A673 (cell line): ENCODE results near the gene NRM.

Experiments used
- EZH2 ChIP-seq: fragments of 200-600 bp; sonication (generic); IDR thresholded peaks from 2 replicates; pipeline ENCODE4 v1.6.1; 2017; ENCODE audit warnings: borderline replicate concordance, low read depth, mild to moderate bottlenecking, mixed read lengths, antibody characterized with exemption, low read length; ENCODE audit not compliant: poor library complexity, severe bottlenecking
- TF ChIP-seq, protein P1 (sequence below): fragments of 300-800, 200-600 bp; sonication (generic); conservative IDR thresholded peaks from 2 replicates; pipeline ENCODE4 v1.5.1; 2017; ENCODE audit warnings: low read depth, mild to moderate bottlenecking, antibody characterized with exemption, low read length, moderate library complexity, mixed read lengths

DNA sequence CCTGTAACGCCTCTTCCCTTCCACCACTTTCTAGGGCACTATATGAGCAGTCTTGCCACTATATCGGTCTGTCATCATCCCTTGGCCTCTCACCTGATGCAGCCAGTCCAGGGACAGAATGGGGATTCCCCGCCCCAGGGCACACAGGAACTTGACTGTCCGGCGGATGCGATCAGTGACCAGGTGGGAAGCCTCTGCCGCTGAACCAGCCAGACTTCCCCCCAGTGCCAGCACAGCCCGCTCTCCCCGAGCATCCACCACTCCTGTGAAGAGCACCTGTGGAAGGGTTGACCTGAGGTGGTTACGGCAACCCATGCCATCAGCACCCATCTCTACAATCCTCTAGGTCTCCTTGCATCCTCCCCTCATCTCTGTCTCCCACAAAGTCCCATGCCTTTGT, 12.2 kb upstream of the NRM start:
- TF ChIP-seq, protein P1, sequence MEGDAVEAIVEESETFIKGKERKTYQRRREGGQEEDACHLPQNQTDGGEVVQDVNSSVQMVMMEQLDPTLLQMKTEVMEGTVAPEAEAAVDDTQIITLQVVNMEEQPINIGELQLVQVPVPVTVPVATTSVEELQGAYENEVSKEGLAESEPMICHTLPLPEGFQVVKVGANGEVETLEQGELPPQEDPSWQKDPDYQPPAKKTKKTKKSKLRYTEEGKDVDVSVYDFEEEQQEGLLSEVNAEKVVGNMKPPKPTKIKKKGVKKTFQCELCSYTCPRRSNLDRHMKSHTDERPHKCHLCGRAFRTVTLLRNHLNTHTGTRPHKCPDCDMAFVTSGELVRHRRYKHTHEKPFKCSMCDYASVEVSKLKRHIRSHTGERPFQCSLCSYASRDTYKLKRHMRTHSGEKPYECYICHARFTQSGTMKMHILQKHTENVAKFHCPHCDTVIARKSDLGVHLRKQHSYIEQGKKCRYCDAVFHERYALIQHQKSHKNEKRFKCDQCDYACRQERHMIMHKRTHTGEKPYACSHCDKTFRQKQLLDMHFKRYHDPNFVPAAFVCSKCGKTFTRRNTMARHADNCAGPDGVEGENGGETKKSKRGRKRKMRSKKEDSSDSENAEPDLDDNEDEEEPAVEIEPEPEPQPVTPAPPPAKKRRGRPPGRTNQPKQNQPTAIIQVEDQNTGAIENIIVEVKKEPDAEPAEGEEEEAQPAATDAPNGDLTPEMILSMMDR, result no peak
- no peak for TF ChIP-seq EZH2
